OCI-LY7 (cell line): ENCODE measurements around the gene NOS3. TPM values are rescaled to one million over a fixed set of nuclear protein-coding genes. Genes with fewer than 3 reads are reported as not detected.

Experiments used
- BruUV-seq: library from RNA; stranded (reverse); fragments of 400-500 nt; replicated peaks from 2 replicates; lab custom pipeline; 2021; lab: Mats Ljungman, UMichigan
- CTCF ChIA-PET: fragments of 300-600 bp; sonication (Branson Sonifier 250); formaldehyde crosslinking; loops from one replicate; lab custom pipeline; 2022; ENCODE audit warnings: antibody characterized with exemption; ENCODE audit not compliant: unreplicated experiment; lab: Charles Lee
- POLR2A ChIA-PET: fragments of 300-600 bp; sonication (Branson Sonifier 250); formaldehyde crosslinking; loops from one replicate; lab custom pipeline; 2022; ENCODE audit warnings: antibody characterized with exemption; lab: Charles Lee
- DNase-seq: peaks from one replicate; pipeline ENCODE4 v3.0.0-alpha.2; 2015; ENCODE audit warnings: low spot score
- H2AFZ ChIP-seq: fragments of 200-600 bp; sonication (generic), shearing (Covaris generic); 2 replicates; pipeline ENCODE4 v1.6.1; 2014; ENCODE audit warnings: mild to moderate bottlenecking, antibody characterized with exemption, low read length, moderate library complexity
- H3K27ac ChIP-seq: fragments of 200-600 bp; sonication (generic); 2 replicates; pipeline ENCODE4 v1.5.1; 2014; ENCODE audit warnings: mixed run types, low read depth, mild to moderate bottlenecking, moderate library complexity, low read length, inconsistent platforms; ENCODE audit not compliant: poor library complexity, severe bottlenecking
- H3K36me3 ChIP-seq: fragments of 200-600 bp; sonication (generic); 2 replicates; pipeline ENCODE4 v1.6.1; 2014; ENCODE audit warnings: mild to moderate bottlenecking, antibody characterized with exemption, low read length, moderate library complexity, mixed read lengths; ENCODE audit not compliant: insufficient read depth
- H3K4me1 ChIP-seq: fragments of 200-600 bp; sonication (generic); 2 replicates; pipeline ENCODE4 v1.5.1; 2014; ENCODE audit warnings: mild to moderate bottlenecking, low read length; ENCODE audit not compliant: insufficient read depth, poor library complexity, severe bottlenecking
- H3K4me2 ChIP-seq: fragments of 200-600 bp; sonication (generic); 2 replicates; pipeline ENCODE4 v1.6.1; 2014; ENCODE audit warnings: mild to moderate bottlenecking, low read length
- H3K4me3 ChIP-seq: fragments of 200-600 bp; sonication (generic); 2 replicates; pipeline ENCODE4 v1.5.1; 2014; ENCODE audit warnings: mild to moderate bottlenecking, low read depth, low read length; ENCODE audit not compliant: poor library complexity, severe bottlenecking
- H3K79me2 ChIP-seq: fragments of 200-600 bp; sonication (generic); 2 replicates; pipeline ENCODE4 v1.6.1; 2016; ENCODE audit warnings: low read depth, mild to moderate bottlenecking, low read length, moderate library complexity, mixed read lengths; ENCODE audit not compliant: insufficient read depth
- H3K9me2 ChIP-seq: fragments of 200-600 bp; sonication (generic); 2 replicates; pipeline ENCODE4 v1.6.1; 2016; ENCODE audit warnings: mild to moderate bottlenecking, low read length, mixed read lengths; ENCODE audit not compliant: insufficient read depth
- H3K9me3 ChIP-seq: fragments of 200-600 bp; sonication (generic); 2 replicates; pipeline ENCODE4 v1.6.1; 2014; ENCODE audit warnings: mild to moderate bottlenecking, mixed run types, low read length, mixed read lengths
- H4K20me1 ChIP-seq: fragments of 200-600 bp; sonication (generic); 2 replicates; pipeline ENCODE4 v1.6.1; 2014; ENCODE audit warnings: mild to moderate bottlenecking, antibody characterized with exemption, low read length, moderate library complexity, mixed read lengths; ENCODE audit not compliant: insufficient read depth
- EZH2phosphoT487 ChIP-seq: fragments of 200-600 bp; sonication (generic); IDR thresholded peaks from 2 replicates; pipeline ENCODE4 v1.6.1; 2018; ENCODE audit warnings: low read depth, borderline replicate concordance, mild to moderate bottlenecking, mixed run types, antibody characterized with exemption, low read length, moderate library complexity, mixed read lengths
- intact Hi-C: fragments of 100-400 bp; cut with micrococcal nuclease; formaldehyde crosslinking; loops from one replicate; pipeline ENCODE4 v1.10.0; 2022; ENCODE audit not compliant: unreplicated experiment
- total RNA-seq, 2 experiments: library from RNA; depleted of rRNA in 1 of 2; stranded (reverse); fragments of >200 nt in 1 of 2; shearing (Covaris generic) in 1 of 2; gene quantifications; 2 replicates each; pipeline ENCODE4 v1.2.3, GENCODE V29; 2014 to 2022
- TF ChIP-seq, protein P1 (sequence below): fragments of 200-600 bp; sonication (generic); conservative IDR thresholded peaks from 2 replicates; pipeline ENCODE4 v1.5.1; 2014; ENCODE audit warnings: mild to moderate bottlenecking, antibody characterized with exemption, low read length, moderate library complexity, mixed read lengths

NOS3 gene
- total RNA-seq, 2 experiments from 2014 or later: 0.78 to 0.82 TPM

DNA sequence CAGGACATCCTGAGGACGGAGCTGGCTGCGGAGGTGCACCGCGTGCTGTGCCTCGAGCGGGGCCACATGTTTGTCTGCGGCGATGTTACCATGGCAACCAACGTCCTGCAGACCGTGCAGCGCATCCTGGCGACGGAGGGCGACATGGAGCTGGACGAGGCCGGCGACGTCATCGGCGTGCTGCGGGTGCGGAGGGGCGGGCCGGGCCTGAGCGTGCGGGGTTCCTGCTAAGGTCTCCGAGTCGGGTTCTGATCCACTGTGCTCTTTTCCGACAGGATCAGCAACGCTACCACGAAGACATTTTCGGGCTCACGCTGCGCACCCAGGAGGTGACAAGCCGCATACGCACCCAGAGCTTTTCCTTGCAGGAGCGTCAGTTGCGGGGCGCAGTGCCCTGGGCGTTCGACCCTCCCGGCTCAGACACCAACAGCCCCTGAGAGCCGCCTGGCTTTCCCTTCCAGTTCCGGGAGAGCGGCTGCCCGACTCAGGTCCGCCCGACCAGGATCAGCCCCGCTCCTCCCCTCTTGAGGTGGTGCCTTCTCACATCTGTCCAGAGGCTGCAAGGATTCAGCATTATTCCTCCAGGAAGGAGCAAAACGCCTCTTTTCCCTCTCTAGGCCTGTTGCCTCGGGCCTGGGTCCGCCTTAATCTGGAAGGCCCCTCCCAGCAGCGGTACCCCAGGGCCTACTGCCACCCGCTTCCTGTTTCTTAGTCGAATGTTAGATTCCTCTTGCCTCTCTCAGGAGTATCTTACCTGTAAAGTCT, 23.1 kb downstream of the NOS3 start:
- Histone ChIP-seq H3K9me2 (no peaks in the 10 kb centered on the region), H4K20me1 (no peaks in the 10 kb centered on the region), H3K4me1 (peaks cover 10% of the 10 kb centered on the region), H3K9me3 (no peaks in the 10 kb centered on the region), H2AFZ (no peak overlapping the region), H3K79me2 (no peaks in the 10 kb centered on the region), H3K27ac (no peak overlapping the region), H3K4me2 (no peak overlapping the region), H3K4me3 (no peak overlapping the region), H3K36me3 (no peaks in the 10 kb centered on the region)
- no TSS peak for BruUV-seq
- CTCF ChIA-PET: no interaction called here
- POLR2A ChIA-PET: interaction anchor here (0.5 to 0.6 kb wide), 2 partner anchors 17 to 311 kb away, joined by 3 to 4 read pairs; no protein-coding TSS in a partner anchor
- TF ChIP-seq, protein P1, sequence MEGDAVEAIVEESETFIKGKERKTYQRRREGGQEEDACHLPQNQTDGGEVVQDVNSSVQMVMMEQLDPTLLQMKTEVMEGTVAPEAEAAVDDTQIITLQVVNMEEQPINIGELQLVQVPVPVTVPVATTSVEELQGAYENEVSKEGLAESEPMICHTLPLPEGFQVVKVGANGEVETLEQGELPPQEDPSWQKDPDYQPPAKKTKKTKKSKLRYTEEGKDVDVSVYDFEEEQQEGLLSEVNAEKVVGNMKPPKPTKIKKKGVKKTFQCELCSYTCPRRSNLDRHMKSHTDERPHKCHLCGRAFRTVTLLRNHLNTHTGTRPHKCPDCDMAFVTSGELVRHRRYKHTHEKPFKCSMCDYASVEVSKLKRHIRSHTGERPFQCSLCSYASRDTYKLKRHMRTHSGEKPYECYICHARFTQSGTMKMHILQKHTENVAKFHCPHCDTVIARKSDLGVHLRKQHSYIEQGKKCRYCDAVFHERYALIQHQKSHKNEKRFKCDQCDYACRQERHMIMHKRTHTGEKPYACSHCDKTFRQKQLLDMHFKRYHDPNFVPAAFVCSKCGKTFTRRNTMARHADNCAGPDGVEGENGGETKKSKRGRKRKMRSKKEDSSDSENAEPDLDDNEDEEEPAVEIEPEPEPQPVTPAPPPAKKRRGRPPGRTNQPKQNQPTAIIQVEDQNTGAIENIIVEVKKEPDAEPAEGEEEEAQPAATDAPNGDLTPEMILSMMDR: no peak
- intact Hi-C loops: no loop called here
- DNase-seq: no peak

DNA sequence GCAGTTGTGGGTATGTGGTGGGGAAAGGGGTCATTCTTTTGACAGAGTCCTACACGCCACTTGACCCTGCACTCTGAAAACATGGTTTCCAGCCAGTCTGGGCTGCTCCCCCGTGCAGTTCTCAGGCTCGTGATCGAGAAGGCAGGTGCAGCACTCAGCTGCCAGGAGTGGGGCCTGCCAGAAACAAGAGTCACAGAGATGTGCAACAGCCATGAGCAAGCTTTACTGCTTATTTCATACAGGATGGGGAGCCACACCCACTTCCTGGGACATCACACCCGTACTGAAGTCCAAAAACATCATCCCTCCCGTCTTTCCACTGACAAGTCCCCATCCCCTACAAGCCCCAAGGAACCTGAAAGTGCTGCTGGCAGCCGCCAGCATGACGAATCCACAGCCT, 24.1 kb downstream of the NOS3 start:
- intact Hi-C loops: loop anchor here (5.0 kb wide), 1 partner anchor 97 kb away; no protein-coding TSS in a partner anchor
- no peaks in the 10 kb centered on the region for H3K9me2 ChIP-seq
- ChIA-PET POLR2A (no interaction called here), CTCF (no interaction called here)
- H3K36me3 ChIP-seq: no peaks in the 10 kb centered on the region
- H3K9me3 ChIP-seq: no peaks in the 10 kb centered on the region
- no peaks in the 10 kb centered on the region for H4K20me1 ChIP-seq
- TF ChIP-seq, protein P1: no peak
- no peak for TF ChIP-seq EZH2phosphoT487
- no peak overlapping the region for H2AFZ ChIP-seq
- no peak overlapping the region for H3K4me3 ChIP-seq
- DNase-seq: peak; percentile 35
- BruUV-seq: no TSS peak
- H3K4me2 ChIP-seq: no peak overlapping the region
- H3K4me1 ChIP-seq: peaks cover 10% of the 10 kb centered on the region
- no peak overlapping the region for H3K27ac ChIP-seq
- H3K79me2 ChIP-seq: no peaks in the 10 kb centered on the region

DNA sequence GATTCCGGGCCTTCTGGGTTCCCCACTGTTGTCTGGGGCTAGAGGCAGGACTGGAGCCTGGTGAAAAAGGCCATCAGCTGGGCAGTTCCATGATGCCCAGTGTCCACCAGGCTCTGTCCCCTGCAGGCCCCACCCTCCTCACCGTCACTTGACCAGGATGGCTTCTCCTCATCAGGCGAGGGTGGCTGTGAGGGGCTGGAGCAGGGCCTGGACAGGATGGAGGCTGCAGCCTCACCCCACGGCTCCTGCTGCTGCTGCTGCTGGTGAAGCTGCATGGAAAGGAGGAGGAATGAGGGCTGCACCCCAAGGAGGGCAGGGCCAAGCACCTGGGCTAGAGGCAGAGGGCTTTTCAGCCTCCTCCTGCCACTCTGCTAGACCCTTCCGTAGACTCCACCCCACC, 25.1 kb downstream of the NOS3 start:
- Histone ChIP-seq H3K4me1 (peaks cover 10% of the 10 kb centered on the region), H3K36me3 (no peaks in the 10 kb centered on the region), H3K9me3 (no peaks in the 10 kb centered on the region), H3K9me2 (no peaks in the 10 kb centered on the region), H3K4me2 (no peak overlapping the region), H2AFZ (no peak overlapping the region), H4K20me1 (no peaks in the 10 kb centered on the region), H3K27ac (no peak overlapping the region), H3K4me3 (no peak overlapping the region), H3K79me2 (no peaks in the 10 kb centered on the region)
- BruUV-seq: no TSS peak
- ChIA-PET POLR2A (no interaction called here), CTCF (interaction anchor here (1.0 kb wide), 1 partner anchor 10 kb away, joined by 7 read pairs; no protein-coding TSS in a partner anchor)
- DNase-seq: no peak
- TF ChIP-seq, protein P1: no peak
- no peak for TF ChIP-seq EZH2phosphoT487
- intact Hi-C loops: loop anchor here (5.0 kb wide), 1 partner anchor 96 kb away; no protein-coding TSS in a partner anchor
